GM13976 (cell line): Measurements from ENCODE around the gene RTTN.

Experiments
- DNase-seq: peaks from one replicate; pipeline ENCODE4 v3.0.0; 2012; ENCODE audit warnings: low spot score
- in situ Hi-C: fragments of 300-500 bp; cut with MboI; formaldehyde crosslinking; loops from one replicate; pipeline ENCODE4 v1.12.0; 2022; ENCODE audit warnings: low sequenced_read_pairs, mixed read lengths, inconsistent platforms; ENCODE audit not compliant: unreplicated experiment
- TF ChIP-seq, protein P1 (sequence below): IDR thresholded peaks from 2 replicates; pipeline ENCODE4 v1.5.1; 2012; ENCODE audit warnings: borderline replicate concordance, mild to moderate bottlenecking; ENCODE audit not compliant: insufficient read depth; ENCODE audit errors: extremely low read depth, missing control alignments, control extremely low read depth

Gene RTTN

DNA sequence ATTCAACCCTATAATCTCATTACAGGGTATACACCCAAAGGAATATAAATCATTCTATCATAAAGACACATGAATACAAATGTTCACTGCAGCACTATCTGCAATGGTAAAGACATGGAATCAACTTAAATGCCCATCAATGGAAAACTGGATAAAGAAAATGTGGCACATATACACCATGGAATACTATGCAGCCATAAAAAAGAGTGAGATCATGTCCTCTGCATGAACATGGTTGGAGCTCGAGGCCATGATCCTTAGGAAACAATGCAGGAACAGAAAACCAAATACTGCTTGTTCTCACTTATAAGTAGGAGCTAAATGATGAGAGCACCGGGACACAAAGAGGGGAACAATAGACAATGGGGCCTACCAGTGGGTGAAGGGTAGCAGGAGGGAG, 169.3 kb downstream of the RTTN start:
- no peak for DNase-seq
- in situ Hi-C loops: no loop called here
- TF ChIP-seq, protein P1, sequence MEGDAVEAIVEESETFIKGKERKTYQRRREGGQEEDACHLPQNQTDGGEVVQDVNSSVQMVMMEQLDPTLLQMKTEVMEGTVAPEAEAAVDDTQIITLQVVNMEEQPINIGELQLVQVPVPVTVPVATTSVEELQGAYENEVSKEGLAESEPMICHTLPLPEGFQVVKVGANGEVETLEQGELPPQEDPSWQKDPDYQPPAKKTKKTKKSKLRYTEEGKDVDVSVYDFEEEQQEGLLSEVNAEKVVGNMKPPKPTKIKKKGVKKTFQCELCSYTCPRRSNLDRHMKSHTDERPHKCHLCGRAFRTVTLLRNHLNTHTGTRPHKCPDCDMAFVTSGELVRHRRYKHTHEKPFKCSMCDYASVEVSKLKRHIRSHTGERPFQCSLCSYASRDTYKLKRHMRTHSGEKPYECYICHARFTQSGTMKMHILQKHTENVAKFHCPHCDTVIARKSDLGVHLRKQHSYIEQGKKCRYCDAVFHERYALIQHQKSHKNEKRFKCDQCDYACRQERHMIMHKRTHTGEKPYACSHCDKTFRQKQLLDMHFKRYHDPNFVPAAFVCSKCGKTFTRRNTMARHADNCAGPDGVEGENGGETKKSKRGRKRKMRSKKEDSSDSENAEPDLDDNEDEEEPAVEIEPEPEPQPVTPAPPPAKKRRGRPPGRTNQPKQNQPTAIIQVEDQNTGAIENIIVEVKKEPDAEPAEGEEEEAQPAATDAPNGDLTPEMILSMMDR: no peak

DNA sequence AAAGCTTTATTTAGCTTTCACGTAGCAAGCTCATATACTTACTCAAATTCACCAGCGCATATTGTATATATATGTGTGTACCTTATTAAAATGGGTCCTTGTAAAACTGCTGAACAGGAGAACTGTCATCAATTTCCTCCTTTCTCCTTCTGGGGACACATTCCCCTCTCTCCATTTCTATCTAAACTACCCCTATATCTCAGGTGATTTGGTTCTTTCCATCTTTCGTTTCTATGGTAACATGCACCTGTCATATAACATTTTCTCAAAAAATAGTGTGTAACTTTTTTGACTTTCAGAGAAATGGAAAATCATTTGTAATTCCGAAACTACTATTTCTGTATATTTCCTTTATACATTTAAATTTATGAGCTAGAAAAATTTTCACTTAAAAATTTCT, 174.3 kb downstream of the RTTN start:
- TF ChIP-seq, protein P1: no peak
- DNase-seq: no peak
- in situ Hi-C loops: no loop called here

DNA sequence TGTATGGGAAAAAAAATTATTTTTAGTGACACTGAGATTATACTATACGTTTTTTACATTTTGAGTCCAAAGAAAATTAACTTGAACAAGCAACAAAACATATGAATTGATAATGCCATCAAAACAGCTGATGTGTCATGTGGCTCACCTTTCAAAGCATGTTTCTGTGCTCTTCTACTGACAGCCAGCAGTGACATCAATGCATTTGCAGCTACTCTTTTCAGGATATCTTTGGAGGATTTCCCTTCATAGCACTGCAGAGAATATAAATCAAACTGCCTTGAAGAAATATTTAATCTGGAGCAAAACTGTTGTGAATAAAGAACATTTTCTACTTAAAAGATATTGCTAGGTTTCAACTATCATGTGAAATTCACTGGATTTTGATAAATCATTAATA, 174.8 kb downstream of the RTTN start:
- DNase-seq: no peak
- in situ Hi-C loops: no loop called here
- TF ChIP-seq, protein P1: no peak

DNA sequence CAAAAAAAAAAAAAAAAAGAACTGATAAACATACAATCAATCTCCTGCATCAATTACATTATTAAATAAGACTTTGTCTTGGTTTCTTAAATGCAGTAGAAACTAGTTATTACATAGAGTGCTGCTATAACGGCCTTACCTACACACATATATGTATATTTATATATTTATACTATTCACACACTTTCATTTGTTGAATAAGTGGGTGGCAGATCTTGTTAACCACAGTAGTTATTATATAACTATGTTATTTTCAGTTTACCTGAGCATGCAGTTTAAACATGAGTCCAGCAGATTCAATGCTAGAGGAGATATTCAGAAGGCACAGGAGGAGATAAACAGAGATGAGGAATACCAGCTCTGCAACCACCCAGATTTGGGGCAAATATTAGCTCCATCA, 176.3 kb downstream of the RTTN start:
- TF ChIP-seq, protein P1: no peak
- no peak for DNase-seq
- in situ Hi-C loops: no loop called here

DNA sequence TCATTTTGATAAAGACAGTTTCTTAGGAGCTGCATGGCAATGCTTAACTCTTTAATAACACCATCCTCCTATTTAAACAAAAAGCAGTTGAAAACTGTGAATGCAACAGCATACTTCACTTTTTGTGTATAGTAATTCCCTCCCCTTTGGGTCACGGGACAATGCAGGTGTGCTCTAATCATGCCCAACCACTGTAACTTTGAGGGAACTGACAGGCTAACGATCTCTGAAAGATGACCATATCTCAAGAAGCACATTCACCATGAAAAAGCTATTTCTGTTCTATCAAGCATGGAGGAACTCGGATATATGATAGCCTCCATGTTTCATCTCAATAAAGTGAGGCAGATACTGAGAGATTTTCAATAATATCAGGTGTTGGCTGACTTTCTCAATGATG, 176.8 kb downstream of the RTTN start:
- TF ChIP-seq, protein P1: no peak
- no peak for DNase-seq
- in situ Hi-C loops: no loop called here

DNA sequence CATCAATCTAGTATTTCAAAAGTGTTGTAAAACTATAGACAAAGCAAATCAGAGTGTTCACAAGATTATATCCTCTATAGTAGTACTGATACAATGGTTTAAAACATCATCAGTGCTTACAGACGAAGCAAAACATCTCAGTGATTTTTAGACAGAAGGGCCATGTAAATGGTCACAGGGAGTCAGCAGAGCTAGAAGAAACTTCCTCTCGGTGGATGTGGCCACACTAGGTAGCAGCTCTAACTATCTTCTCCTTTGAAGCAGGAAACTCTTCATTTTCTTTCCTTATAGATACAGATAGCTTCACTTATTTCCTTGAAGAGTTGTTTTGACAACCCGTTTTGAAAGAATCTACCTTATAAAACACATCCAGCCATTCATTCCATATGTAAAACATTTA, 177.4 kb downstream of the RTTN start:
- TF ChIP-seq, protein P1: no peak
- in situ Hi-C loops: no loop called here
- no peak for DNase-seq

DNA sequence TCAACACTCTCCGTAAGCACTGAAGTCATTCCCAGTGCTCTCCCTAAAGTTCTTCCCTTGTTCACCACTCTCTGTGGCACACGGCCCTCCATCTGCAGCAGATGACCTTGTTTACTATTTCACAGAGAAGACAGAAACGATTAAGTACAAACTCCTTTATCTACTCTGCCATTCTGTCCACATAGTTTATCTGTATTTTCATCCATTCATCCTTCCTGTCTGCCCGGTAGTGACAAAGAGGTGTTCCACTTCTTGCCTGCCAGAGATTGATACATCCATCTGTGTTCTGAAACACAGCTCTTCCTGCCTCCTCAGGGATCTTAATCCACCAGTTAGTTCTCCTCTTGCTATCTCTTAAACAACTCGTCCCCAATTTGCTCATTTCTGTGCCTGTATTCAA, 179.9 kb downstream of the RTTN start:
- DNase-seq: no peak
- TF ChIP-seq, protein P1: no peak
- in situ Hi-C loops: no loop called here
